ENCODE data around the gene SDS. TPM values are rescaled to one million over a fixed set of nuclear protein-coding genes. Genes with fewer than 3 reads are reported as not detected.

The SDS gene
- polyA plus RNA-seq, 1 experiment = not detected

DNA sequence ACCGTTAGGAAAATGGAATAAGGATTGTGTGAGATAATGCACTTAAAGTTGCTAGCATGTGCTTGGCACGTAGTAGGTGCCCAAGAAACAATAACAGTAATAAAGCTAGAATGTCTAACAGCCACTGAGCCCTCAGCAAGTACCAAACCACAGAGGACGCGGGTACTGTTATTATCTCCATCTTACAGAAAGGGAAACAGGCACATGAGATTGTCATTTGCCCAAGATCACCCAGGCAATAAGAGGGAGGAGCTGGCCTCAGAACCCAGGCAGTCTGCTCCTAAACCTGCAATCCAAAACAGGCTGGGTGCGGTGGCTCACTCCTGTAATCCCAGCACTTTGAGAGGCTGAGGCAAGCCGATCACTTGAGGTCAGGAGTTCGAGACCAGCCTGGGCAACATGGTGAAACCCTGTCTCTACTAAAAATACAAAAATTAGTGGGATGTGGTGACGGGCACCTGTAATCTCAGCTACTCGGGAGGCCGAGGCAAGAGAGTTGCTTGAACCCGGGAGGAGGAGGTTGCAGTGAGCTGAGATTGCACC is 5.1 kb upstream of the SDS start:
- POLR2A ChIA-PET = no interaction called here
- no peak for DNase-seq (ENCODE audit: low read depth)
- CTCF ChIA-PET = interaction anchor here (1.1 to 1.8 kb wide), 2 partner anchors 16 to 97 kb away, joined by 3 to 6 read pairs; no protein-coding TSS in a partner anchor
- Histone ChIP-seq H3K27me3 (ENCODE audit: control insufficient read depth, insufficient read depth, low read length) (peaks cover 2% of the 10 kb centered on the region; the same call in 1 of the 2 replicates), H3K4me3 (ENCODE audit: low read depth, low read length) (no peak overlapping the region), H3K36me3 (ENCODE audit: control insufficient read depth, insufficient read depth, low read length) (no peaks in the 10 kb centered on the region)
- TF ChIP-seq, protein P1, sequence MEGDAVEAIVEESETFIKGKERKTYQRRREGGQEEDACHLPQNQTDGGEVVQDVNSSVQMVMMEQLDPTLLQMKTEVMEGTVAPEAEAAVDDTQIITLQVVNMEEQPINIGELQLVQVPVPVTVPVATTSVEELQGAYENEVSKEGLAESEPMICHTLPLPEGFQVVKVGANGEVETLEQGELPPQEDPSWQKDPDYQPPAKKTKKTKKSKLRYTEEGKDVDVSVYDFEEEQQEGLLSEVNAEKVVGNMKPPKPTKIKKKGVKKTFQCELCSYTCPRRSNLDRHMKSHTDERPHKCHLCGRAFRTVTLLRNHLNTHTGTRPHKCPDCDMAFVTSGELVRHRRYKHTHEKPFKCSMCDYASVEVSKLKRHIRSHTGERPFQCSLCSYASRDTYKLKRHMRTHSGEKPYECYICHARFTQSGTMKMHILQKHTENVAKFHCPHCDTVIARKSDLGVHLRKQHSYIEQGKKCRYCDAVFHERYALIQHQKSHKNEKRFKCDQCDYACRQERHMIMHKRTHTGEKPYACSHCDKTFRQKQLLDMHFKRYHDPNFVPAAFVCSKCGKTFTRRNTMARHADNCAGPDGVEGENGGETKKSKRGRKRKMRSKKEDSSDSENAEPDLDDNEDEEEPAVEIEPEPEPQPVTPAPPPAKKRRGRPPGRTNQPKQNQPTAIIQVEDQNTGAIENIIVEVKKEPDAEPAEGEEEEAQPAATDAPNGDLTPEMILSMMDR (IDR thresholded peaks at IDR 0.05; ENCODE audit: insufficient read depth, low read depth, low read length) = no peak

DNA sequence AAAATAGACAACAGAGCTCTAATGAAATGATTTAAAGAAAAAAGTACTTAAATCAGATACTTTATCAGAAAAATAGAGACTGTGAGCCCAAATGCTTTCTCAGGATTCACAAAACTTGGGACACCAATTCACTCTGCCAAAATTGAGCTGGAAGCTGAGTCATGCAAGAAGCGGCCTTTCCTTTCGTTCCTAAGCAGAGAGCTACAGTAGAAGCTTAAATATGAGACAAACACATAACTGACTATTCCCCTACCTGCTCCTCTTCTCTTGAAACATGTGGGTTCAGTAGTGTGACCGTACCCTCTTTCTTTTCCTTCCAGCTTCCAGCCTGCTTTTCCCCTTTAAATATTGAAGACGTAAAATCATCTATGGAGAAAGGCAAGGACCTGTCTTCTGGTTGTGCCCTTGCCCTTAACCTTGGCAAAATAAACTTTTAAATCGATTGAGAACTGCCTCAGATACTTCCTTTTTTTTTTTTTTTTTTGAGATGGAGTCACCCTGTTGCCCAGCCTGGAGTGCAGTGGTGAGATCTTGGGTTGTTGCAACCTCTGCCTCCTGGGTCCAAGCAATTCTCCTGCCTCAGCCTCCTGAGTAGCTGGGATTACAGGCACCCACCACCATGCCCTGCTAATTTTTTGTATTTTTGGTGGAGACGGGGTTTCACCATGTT is 4.4 kb upstream of the SDS start:
- H3K36me3 ChIP-seq (ENCODE audit: control insufficient read depth, insufficient read depth, low read length) = no peaks in the 10 kb centered on the region
- POLR2A ChIA-PET = no interaction called here
- no peak overlapping the region for H3K4me3 ChIP-seq (ENCODE audit: low read depth, low read length)
- DNase-seq (ENCODE audit: low read depth) = no peak
- CTCF ChIA-PET = interaction anchor here (0.8 to 2.2 kb wide), 2 partner anchors 11 to 16 kb away, joined by 3 to 16 read pairs; no protein-coding TSS in a partner anchor
- TF ChIP-seq, protein P1 (IDR thresholded peaks at IDR 0.05; ENCODE audit: insufficient read depth, low read depth, low read length) = no peak
- H3K27me3 ChIP-seq (ENCODE audit: control insufficient read depth, insufficient read depth, low read length) = peaks cover 2% of the 10 kb centered on the region; the same call in 1 of the 2 replicates

DNA sequence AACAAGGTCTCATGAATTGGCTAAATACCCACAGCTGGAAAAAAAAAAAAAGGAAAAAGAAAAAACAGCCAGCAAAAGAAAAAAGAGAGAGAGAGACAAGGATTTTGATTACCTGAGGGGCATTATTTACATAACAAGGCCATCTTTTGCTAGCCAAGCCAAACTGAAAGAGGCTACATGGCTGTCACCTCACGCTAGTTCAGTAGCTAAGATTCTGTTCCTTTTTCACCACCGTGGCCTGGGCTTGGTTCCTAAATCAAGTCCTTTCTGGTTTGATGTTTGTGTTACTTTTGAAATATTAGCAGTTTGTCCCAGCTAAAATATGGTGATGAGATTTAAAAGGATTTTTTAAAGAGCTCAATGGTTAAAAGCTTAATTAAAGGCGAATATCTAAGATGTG is 2.0 kb upstream of the SDS start:
- Histone ChIP-seq H3K36me3 (ENCODE audit: control insufficient read depth, insufficient read depth, low read length) (no peaks in the 10 kb centered on the region), H3K4me3 (ENCODE audit: low read depth, low read length) (no peak overlapping the region), H3K27me3 (ENCODE audit: control insufficient read depth, insufficient read depth, low read length) (peaks cover 2% of the 10 kb centered on the region; the same call in 1 of the 2 replicates)
- POLR2A ChIA-PET = no interaction called here
- CTCF ChIA-PET = interaction anchor here (1.0 to 1.8 kb wide), 2 partner anchors 20 to 37 kb away, joined by 3 to 6 read pairs; no protein-coding TSS in a partner anchor
- no peak for DNase-seq (ENCODE audit: low read depth)
- TF ChIP-seq, protein P1 (IDR thresholded peaks at IDR 0.05; ENCODE audit: insufficient read depth, low read depth, low read length) = no peak

DNA sequence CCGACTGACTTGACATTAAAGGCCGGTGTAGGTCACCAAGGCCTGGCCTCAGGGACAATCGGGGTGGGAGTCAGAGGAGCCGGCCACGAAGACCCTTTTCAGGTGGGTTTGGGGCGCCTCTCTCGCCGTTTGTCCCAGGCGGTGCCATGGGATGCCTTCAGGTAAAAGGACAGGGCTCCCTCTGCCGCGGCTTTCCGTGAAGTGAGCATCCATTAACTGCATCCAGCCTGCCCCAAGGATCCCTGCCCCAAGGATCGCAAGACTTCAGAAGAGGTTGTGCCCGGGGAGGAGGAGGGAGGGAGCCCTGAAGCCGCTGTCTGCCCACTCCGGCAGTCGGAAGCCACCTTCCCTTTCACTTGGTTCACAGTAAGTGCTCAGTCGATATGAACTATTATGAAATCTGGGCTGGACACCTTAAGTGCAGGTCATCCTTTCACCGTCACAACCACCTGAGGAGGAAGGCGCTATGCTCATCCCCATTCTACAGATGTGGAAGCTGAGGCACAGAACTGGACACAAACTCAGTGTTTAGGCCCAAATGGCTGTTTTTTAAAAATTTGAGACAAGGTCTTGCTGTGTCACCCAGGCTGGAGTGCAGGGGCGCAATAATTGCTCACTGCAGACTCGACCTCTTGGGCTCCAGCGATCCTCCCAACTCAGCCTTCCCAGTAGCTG is 964 bp downstream of the SDS start:
- ChIA-PET POLR2A (no interaction called here), CTCF (interaction anchor here (0.6 to 1.0 kb wide), 2 partner anchors 23 to 373 kb away, joined by 3 read pairs; no protein-coding TSS in a partner anchor)

More for the DNA sequence above, 964 bp downstream of the SDS start:
- no peak for DNase-seq (ENCODE audit: low read depth)
- no peaks in the 10 kb centered on the region for H3K36me3 ChIP-seq (ENCODE audit: control insufficient read depth, insufficient read depth, low read length)
- TF ChIP-seq, protein P1 (IDR thresholded peaks at IDR 0.05; ENCODE audit: insufficient read depth, low read depth, low read length) = no peak
- H3K27me3 ChIP-seq (ENCODE audit: control insufficient read depth, insufficient read depth, low read length) = no peaks in the 10 kb centered on the region
- no peak overlapping the region for H3K4me3 ChIP-seq (ENCODE audit: low read depth, low read length)

Measured in BJ (cell line).